Bronchial epithelial cell (primary cell): ENCODE measurements around the gene B3GALT6. TPM values are rescaled to one million over a fixed set of nuclear protein-coding genes. Genes with fewer than 3 reads are reported as not detected.

Experiments
- DNase-seq: peaks from one replicate; pipeline ENCODE4 v3.0.0-alpha.2; 2010; ENCODE audit warnings: low read depth
- FAIRE-seq: peaks from 2 replicates; lab custom pipeline; 2011; peaks lifted over from hg19 to GRCh38; lab: Jason Lieb, UNC
- H3K27me3 ChIP-seq: 2 replicates; pipeline ENCODE4 v1.5.1; 2011; ENCODE audit warnings: low read length; ENCODE audit not compliant: control insufficient read depth, insufficient read depth
- H3K36me3 ChIP-seq: 2 replicates; pipeline ENCODE4 v1.5.1; 2011; ENCODE audit warnings: low read length; ENCODE audit not compliant: control insufficient read depth, insufficient read depth
- H3K4me3 ChIP-seq: 2 replicates; pipeline ENCODE4 v1.5.1; 2011; ENCODE audit warnings: mild to moderate bottlenecking, low read depth, low read length, control low read depth
- total RNA-seq: library from RNA; depleted of rRNA; stranded (reverse); fragments of >200 nt; gene quantifications from 2 replicates; pipeline ENCODE4 v1.2.1, GENCODE V29; 2014
- TF ChIP-seq, protein P1 (sequence below): IDR thresholded peaks from 2 replicates; pipeline ENCODE4 v1.5.1; 2011; ENCODE audit warnings: mild to moderate bottlenecking, moderate library complexity, low read length, control low read depth, inconsistent platforms; ENCODE audit not compliant: insufficient read depth, severe bottlenecking

The B3GALT6 gene
- total RNA-seq, 1 donor from 2014 or later: 24.5 TPM

DNA sequence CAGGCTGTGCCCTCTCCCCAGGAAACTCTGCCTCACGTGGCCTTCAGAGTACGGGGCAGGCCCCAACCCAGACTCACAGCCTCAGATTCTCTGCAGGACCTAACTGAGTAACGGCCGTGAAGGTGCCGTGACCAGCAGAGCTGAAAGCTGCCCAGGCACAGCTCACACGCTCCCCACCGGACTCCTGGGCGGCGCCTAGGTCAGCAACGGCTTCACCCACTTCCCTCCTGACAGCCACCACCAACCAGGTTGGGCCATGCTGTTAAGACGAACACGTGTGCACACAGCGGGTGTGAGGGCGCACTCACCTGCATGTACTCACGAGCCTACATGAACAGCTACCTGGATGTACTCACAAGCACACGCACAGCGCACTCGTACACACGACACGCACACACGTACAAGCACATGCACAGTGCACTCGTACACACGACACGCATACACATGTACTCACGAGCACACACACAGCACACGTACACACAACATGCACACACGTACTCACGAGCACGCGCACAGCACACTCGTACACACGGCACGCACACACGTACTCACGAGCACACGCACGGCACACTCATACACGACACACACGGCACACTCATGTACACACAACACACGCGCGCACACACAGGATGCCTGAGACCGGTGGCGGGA is 9.3 kb upstream of the B3GALT6 start:
- H3K36me3 ChIP-seq: peaks cover 41% of the 10 kb centered on the region
- TF ChIP-seq, protein P1, sequence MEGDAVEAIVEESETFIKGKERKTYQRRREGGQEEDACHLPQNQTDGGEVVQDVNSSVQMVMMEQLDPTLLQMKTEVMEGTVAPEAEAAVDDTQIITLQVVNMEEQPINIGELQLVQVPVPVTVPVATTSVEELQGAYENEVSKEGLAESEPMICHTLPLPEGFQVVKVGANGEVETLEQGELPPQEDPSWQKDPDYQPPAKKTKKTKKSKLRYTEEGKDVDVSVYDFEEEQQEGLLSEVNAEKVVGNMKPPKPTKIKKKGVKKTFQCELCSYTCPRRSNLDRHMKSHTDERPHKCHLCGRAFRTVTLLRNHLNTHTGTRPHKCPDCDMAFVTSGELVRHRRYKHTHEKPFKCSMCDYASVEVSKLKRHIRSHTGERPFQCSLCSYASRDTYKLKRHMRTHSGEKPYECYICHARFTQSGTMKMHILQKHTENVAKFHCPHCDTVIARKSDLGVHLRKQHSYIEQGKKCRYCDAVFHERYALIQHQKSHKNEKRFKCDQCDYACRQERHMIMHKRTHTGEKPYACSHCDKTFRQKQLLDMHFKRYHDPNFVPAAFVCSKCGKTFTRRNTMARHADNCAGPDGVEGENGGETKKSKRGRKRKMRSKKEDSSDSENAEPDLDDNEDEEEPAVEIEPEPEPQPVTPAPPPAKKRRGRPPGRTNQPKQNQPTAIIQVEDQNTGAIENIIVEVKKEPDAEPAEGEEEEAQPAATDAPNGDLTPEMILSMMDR: no peak
- DNase-seq (no peak), FAIRE-seq (peak; percentile 99)
- no peak overlapping the region for H3K4me3 ChIP-seq
- H3K27me3 ChIP-seq: no peaks in the 10 kb centered on the region

DNA sequence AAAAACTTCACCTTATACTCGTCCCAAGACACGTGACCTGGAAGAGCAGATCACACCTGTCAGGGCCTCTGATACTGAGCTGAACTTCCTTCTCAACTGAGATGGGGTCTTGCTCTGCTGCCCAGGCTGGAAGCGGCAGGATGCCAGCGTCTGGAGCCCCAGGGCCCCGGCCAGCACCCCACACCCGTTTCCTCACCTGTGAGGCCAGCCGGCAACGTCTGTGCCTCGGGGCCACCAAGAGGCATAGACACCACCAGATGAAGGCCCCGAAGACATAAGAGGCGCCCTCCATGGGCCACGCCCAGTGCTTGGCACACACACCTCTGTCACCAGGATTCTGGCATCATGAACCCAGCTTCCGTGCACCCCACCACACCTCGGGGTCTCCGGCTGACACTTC is 8.7 kb upstream of the B3GALT6 start:
- H3K4me3 ChIP-seq: no peak overlapping the region
- peaks cover 43% of the 10 kb centered on the region for H3K36me3 ChIP-seq
- H3K27me3 ChIP-seq: no peaks in the 10 kb centered on the region
- no peak for FAIRE-seq
- no peak for DNase-seq
- TF ChIP-seq, protein P1: no peak

- DNase-seq (no peak), FAIRE-seq (no peak)
- no peak overlapping the region for H3K4me3 ChIP-seq
- TF ChIP-seq, protein P1: no peak
- peaks cover 43% of the 10 kb centered on the region for H3K36me3 ChIP-seq
- no peaks in the 10 kb centered on the region for H3K27me3 ChIP-seq
Measured at GRCh38 chr1:1223891-1224290, 8.1 kb upstream of the B3GALT6 start.

- peaks cover 48% of the 10 kb centered on the region for H3K36me3 ChIP-seq
- FAIRE-seq: peak; percentile 52
Measured at GRCh38 chr1:1225238-1225845, 6.7 kb upstream of the B3GALT6 start.

DNA sequence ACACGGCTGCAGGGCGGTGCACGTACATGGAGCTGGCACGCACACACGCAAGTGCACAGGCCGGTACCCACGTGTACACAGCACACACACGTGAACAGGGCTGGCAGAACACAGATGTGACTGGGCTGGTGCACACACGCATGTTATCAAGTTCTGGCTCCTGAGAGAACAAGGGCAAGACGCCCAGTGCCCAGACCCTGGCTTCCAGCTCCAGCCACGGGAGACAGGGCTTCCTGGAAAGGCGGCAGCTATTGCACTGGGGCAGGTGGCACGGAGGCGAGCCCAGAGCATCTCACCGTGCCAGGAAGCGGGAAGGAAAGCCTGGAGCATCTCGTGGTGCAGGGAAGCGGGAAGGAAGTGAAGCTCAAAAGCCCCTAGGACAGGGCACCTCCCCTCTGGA is 6.1 kb upstream of the B3GALT6 start:
- peaks cover 47% of the 10 kb centered on the region for H3K36me3 ChIP-seq
- DNase-seq (no peak), FAIRE-seq (peak; percentile 64)
- TF ChIP-seq, protein P1: no peak
- no peaks in the 10 kb centered on the region for H3K27me3 ChIP-seq
- no peak overlapping the region for H3K4me3 ChIP-seq

More at GRCh38 chr1:1225238-1225845, 6.7 kb upstream of the B3GALT6 start:
- TF ChIP-seq, protein P1: no peak
- Histone ChIP-seq H3K27me3 (no peaks in the 10 kb centered on the region), H3K4me3 (no peak overlapping the region)
- DNase-seq: no peak
